Activated effector memory CD4-positive, alpha-beta T cell treated with Interleukin-2 at 50 U/mL for 16 hours (primary cell): ENCODE results near the gene PLEKHA7.
"Not testable (repeated sequence)": the region's sequence is repeated elsewhere in the genome, so short reads cannot be mapped to it uniquely, and the experiment has no call there.

ENCODE experiments used
- DNase-seq: peaks from one replicate; pipeline ENCODE4 v3.0.0-alpha.2; 2020

PLEKHA7 gene

DNA sequence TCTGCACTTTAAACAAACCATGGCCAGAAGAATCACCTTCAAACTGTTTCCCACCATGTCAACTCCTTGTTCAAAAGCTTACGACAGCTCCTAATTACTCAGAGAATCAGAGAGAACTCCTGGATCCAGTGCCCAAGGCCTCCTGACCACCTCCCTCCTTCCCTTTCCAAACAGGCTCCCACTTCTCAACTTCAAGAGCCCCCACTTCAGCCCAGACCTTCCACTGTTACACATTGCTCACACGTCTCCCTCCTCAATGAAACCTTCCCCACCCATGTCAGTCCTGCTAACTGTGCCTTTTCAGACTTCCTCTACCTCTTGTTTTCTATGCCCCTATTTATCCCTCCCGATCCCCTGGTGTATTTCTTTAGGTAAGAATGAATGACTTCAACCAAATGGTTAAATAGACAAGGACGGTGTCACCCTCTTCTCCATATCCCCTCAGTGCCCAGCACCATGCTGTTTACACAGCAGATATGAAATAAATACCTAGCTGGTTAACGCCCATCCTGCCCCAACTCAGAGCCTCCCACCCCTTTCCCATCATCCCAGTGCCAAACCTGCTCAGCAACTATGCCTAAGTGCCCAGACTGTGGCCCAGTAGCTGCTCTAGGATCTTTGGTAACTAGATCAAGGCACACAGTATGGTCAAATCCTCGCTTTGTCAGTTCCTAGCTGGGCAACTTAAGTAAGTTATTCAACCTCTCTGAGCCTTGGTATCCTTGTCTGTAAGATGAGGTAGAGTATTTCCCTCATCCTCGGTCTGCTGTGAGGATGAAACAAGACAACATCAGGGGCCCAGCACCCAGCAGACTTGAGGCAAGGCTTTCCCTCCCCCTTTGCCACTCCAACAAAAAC is 36.8 kb downstream of the PLEKHA7 start:
- DNase-seq, result no peak

DNA sequence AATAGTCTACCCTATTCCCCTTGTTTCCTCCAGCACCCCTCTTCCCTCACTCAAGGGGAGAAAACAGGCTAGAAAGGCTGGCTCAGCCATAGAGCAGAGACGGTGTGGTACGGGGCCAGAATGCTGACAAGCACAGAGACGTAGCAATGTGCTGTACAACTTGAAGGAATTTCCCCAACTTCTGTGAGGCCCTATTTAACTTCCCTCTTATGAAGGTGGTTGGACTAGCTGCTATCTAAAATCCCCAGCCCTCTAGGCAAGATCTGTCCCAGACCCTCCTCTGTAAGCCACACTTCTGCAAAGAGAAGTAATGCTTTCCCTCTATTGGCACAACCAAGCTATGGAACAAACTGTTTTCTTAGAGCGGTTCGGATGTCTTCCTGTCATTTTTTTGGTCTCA is 37.8 kb downstream of the PLEKHA7 start:
- DNase-seq, result no peak

DNA sequence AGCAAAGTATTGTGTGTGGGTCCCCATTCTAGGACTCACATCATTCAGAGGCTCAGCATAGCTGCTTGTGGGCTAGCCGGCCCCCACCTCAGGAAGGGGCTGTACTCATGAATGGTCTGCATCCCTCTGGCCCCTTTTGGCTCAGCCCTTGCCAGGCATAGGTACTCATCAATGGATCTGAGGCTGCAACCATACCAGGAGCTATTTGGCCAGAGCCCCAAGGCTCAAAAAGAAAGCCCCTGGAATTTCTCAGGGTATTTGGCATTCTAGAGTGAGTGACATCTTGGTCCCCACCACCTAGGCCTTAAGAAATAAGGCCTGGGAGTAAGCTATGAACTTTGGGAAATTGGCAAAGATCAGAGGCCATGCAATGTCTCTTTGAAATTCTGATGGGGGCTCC is 38.3 kb downstream of the PLEKHA7 start:
- no peak for DNase-seq

DNA sequence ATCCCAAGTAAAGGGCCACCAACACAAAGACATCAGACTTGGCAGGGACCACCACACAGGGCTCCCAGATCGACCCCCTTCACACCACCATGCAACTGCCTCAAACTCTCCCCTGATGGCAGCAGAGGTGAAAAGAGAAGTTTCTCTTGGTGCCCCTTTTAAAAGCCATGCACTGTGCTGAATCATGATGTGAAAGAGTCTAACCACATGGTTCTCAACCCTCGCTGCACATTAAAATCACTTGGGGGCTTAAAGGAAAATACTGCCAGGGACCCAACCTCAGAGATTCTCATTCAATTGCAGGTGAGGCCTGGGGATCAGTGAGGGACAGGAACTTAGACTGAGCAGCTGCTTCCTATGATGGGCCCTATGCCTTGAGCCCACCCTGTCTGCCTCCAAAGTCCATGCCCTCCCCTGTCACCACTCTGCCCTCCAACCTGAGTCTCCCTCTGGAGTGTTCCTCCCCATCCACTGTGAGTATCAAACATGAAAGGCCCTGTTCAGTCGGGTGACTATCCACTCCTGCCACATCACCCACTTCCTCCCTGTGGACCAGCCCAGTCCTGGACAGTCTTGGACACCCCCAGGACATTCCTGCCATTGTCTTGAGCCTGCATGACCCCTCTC is 40.8 kb downstream of the PLEKHA7 start:
- no peak for DNase-seq

DNA sequence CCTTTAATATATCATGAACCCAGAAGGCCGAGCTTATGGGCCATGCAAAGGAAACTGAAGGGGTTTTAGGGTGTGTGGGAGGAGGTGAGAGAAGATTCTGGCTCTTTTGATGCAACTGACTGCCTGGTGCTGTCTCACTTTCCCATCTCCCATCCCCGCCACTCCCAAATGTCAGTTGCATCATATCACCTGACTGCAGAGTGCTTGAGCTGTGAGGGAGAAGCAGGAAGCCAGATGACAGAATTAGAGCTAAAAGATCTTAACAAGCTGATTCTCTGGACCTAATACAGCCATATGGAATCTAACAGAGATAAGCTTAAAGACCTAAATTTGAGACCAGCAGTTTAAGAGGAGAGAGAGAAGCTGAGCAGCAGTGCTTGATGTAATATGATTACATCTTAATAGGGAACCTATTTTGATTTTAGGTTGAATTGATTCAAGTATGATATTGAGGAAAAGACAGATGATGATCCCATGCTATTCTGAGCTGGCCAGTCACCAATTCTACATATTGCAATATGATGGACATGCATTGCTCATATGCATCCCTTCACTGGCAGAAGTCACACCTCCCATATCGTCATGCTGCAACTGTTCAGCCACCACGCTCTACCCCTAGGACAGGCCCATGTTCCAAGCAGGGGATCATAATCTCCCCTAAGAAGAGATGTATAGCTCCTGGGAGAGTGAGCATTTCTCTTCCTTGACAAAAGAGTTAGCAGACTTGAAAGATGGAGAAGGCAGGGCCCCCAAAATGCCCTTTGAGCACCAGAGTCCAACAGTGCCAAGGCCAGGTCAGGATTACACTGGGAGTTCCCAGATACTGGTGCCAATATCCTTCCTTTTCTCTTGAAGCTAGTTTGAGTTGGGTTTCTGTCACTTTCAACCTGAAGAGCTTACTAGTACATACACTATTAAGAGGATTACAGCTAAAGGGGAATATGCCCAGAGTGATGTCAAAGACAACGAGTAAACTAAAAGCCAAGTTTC is 44.9 kb downstream of the PLEKHA7 start:
- DNase-seq, result no peak

DNA sequence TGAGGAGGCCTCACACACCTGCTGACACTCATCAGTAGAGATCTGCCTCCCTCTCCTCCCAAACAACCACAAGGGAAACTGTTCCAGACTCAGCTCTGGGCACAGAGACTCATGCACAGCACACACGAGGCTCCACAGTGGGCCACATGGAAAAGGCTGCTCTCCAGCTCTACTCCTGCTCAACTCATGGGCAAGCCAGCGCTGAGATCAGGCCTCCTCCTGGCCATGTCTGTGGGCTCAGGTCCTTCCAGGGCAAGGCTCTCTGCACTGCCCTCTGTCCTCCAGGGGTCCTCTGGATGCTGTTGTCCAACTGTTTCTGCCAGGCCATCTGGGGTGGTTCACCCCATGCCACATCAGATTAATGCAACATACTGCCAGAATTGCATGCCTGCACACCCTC is 46.0 kb downstream of the PLEKHA7 start:
- no peak for DNase-seq

DNA sequence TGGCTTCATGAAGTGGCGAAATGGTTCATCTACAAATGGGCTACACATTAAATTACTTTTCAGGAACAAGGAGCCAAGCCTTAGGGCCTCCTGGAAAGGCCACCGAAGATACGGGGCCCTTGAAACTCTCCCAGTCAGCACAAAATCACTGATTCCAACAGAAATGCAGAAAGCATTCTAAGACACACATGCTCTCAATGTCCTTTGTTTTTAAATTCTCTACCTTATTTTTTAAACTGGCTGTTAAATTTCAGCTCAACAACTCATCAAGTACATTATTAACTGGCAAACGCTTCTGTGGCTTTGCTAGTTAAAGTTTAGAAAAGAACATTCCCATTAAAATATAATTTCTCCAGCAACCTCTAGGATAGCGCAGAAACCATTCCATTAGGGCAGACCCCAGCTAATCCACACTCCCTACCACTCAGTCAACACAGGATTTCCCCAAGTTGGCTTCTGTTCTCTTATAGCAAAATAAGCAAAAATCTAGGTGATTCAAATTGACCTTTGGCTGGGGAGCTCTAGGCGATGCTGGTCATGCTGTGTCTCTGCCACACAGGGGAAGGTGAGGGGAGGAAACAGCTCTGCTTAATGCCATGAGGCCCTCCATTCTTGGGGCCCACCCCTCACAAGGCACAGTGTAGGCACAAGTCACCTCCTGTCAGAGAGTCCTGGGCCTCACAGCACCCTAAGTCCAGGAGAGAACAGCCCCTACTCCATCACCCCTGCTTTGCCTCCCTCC is 47.1 kb downstream of the PLEKHA7 start:
- DNase-seq, result no peak

DNA sequence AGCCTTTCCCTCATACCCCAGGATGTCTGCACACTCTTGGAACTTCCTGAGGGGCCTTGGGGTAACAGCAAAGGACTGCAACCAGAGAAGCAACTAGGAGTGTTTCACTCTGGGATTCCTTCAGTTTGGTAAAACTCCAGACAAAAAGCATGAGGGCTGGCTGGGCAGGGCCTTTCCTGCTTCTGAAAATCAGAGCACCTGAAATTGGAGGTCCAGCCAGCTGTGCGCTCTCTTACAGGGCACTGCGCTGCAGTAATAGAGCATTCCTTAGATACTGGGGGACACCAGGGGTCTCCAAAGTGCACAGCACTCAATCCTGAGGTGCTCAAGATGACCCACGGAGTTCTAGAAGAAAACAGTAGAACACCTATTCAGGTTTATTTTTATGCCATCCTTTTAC is 49.7 kb downstream of the PLEKHA7 start:
- DNase-seq, result no peak

DNA sequence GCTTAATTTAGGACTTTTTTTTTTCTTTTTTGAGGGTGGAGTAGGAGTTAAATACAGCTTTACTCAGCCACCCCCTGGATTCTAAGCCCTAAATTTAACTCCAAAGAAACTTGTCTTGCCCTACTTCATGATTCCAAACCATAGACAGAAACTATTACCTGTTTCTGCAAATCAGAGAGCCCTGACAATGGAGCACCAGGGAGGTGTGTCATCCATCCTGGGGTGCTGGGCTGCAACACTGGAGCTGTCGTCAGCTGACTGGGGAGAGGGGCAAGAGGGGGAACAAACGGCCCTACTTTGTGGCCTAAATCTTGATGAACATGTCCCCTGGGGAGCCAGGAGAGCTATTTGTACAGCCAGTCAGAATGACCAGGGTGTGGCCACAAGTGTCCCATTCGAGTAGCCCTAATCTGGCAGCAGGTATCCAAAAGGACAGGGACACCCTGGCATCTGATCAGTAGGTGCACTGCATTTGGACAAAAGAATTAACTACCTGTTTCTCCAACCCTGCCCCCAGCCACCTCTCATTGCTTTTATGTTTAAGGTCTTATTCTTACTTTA is 50.8 kb downstream of the PLEKHA7 start:
- DNase-seq, result no peak

DNA sequence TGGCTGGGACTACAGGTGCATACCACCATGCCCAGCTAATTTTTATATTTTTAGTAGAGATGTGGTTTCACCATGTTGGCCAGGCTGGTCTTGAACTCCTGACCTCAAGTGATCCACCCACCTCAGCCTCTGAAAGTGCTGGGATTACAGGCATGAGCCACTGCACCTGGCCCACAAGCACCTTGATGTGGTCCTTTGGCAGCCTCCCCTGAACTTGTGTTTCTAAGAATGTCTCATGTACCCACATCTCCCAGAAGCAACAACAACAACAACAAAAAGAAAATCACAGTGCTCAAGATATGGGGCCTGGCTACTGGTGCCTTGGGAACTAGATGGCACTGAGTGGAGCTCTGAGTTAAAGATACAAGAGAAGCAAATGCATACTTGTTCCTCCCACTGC is 51.6 kb downstream of the PLEKHA7 start:
- not testable (repeated sequence) for DNase-seq

DNA sequence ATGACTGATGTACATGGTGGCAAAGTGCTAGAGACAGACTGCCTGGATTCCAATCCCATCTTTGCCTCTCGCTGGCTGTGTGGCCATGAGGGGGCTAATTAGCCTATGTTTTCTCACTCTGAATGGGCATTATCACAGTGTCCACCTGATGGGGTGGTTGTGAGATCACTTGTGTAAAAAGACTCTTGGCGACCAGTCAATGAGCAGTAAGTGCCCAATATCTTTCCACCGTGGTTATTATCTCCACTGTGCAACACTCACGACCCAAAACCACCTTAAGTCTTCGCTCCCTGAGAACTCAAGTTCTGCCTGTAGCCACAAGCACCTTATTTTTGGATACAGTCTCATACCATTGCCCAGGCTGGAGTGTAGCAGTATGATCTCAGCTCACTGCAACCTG is 52.1 kb downstream of the PLEKHA7 start:
- DNase-seq, result no peak

DNA sequence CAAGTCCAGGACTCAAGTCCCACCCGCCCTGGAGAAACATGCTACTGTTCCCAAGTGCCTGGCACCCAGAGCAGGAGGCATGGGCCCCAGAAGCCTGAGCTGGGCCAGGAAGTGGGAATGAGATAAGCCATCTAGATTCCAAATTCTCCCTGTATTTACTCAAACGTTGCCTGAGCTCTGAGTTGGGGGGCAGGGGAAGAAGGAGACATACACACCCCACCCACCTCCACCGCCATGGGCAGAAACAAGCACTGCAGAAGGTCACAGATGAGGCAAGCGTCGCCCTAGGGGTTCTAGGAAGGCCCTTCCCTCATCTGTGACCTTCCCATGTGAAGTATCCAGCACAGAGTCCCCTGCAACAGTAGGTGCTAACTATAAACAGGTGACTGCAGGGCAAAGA is 54.0 kb downstream of the PLEKHA7 start:
- no peak for DNase-seq

DNA sequence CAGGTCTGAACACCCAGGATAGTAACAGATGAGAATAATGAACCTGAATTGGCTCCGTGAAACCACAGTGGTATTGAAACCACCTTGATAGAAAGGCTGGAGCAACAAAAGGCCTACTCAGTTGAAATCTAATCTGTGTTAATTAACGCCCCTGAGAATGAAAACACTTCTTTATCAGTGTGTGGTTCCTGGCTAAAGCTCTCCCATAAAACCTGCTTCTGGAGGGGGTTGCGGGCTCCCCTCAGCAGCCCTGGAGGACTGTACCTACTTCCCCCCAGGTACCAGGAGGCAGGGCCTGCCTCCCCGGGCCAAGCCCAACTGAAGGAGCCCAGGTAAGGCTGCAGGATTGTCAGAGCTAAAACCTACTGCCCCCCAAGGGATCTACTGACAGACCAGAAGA is 54.6 kb downstream of the PLEKHA7 start:
- DNase-seq, result no peak

DNA sequence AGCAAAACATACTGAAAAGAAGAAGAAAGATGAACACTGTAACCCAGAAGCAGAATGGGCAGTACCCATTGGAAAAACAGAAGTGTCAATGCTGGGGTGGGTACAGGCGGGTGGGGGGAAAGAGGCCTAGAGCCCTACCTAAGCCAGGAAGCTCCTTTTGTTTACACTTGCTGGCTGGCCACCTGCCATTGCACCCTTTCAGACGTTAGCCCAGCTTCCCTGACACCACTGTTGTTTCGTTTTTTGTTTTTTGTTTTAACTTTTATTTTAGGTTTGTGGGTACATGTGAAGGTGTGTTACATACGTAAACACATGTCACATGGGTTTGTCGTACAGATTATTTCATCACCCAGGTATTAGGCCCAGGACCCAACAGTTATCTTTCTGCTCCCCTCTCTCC is 55.4 kb downstream of the PLEKHA7 start:
- DNase-seq, result no peak

DNA sequence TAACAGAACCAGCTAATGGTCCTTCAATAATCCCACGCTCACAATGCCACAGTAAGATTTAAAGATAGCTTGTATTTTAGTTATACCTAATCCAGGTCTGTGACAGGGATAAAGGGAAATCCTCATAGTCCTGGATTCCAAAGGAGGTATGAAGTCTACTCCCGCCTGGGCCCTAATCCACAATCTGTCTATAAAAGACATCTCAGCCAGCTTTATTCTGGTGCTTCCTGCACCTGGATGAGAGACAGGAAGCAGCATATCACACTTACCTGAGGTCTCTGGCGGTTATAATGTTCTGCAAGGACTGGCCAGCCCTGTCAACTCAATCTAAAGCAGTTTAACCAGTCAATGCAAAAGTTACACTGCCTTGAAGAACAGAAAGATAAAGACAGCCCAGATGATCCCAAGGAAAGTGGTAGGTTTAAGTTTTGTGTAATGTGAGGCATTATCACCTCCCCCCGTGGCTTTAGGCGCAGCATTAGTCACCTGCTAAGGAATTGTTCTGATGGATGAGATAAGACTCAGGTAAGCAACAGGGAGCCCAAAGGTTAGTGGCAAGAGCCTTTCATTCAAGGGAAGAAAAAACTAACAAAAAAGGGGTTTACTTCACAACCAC is 57.6 kb downstream of the PLEKHA7 start:
- DNase-seq, result no peak

DNA sequence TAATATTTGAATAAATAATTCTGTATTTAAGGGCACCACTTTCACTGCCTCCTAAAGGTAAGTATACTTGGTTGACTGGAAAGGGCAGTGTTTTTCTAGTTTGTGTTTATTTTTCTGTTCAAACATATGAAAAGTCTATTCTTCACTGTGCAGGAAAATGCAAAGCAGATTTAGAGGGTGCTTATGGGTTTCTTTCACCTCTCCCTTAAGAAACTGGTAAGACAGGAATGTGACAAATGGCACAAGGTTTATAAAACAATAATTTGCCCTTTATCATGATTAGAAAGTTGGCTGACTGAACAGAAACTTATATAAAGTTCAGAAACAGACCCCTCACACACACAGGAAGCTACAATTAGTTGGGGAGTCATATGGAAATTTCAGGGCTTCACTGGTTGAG is 60.6 kb downstream of the PLEKHA7 start:
- DNase-seq, result no peak

DNA sequence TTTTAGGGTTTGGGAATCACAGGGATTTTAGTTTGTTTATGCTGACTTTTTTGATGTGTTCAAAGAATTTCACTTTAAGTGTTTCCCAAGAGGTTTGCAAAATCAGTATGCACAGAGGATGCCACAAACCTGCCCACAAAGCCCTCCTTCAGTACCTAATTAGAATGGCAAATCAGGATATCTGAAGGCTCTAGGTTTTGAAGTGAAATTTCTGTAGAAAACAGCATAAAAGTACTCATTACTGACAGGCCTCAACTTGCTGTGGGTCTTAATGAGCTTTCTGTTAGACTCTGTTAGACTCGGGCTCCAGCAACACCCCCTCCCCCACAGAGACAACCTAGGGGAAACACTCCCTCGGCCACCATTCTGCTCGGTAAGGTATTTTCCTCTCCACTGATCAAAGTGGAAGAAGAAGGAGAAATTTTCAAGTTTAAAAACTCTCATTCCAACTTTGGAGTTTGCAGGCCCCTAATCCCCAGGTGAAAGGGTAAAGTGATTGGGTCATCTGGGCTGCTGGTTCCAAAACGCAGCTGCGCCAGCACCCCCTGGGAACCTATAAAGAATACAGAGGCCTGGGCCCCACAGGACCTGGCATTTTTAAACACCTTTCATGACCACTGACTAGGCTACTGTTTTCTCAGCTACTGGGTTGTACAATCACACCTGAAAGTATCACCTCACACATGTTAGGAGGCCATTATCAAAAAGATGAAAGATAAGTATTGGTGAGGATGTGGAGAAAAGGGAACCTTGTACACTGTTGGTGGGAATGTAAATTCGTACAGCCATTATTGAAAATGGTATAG is 67.5 kb downstream of the PLEKHA7 start:
- no peak for DNase-seq

DNA sequence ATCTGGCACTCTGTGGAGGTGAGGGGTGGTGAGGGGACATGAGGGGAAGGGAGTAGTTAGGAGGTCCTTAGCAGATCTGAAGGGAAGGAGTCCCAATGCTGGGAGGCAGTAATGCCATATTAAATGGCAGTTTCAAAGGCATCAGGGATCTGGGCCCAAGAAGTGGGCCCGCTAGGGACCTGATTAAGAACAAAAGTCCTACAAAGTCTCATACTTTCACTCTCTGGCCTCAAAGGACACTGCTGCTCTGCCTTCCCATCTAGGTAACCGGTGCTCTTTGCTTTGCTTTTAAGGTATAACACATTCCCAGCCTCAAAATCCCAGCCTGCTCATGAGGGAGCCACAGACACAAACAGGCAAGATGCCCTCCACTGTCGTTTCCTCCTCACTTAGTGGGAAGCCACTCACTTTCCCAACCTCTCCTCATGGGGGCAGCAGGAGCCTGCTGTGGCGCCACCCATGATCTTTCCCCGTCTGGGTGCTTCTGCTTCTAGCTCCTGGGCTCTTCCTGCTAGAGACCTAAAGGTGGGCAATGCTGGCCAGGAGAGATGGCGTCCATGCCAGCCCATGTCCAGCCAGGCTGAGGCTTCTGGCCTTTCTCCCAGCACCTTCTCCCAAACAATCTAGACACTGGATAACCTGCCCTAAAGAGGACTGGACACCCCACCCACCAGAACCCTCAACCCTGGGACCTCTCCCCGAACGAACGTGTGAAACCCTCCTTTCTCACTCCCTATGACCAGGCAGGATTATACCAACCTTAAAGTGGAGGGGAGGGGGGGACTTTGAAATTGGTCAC is 68.3 kb downstream of the PLEKHA7 start:
- DNase-seq, result no peak

DNA sequence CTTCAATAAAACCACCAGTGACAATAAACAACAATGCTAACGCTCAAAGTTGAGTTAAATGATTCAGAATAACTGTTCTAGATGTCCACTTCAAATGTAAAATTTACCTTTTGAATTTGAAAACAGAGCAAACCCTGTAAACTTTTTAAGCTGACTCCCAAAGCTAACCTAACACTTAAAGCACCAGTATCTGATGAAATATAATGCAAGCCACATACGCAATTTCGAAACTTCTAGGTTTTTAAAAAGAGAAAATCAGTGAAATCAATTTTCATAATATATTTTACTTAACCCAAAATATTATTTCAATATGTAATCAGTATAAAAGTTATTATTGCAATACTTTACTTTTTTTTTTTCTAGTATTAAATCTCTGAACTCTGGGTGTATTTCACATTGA is 71.3 kb downstream of the PLEKHA7 start:
- no peak for DNase-seq

DNA sequence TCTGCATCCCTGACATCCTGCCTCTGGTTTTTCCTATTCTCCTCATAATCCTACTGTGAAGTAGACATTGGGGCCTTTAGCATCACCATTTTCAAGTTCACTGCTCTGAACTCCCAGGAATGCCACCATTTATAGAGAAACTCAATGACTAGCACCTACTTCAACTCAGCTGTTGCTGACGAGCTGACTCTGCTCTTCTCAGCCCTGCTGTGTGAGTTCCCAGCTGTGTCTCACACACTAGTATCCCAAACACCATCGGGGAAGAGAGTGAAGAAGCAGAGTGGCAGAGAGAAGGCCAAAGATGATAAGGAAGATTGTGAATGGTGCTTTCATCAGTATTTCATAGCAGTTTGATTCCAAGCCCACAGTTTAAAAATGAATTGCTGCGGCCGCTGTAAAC is 71.9 kb downstream of the PLEKHA7 start:
- no peak for DNase-seq
